Glutamatergic neuron (in vitro differentiated cells): ENCODE measurements around the gene DNASE1. TPM values are rescaled to one million over a fixed set of nuclear protein-coding genes. Genes with fewer than 3 reads are reported as not detected.

ENCODE experiments used
- DNase-seq: peaks from one replicate; pipeline ENCODE4 v3.0.0; 2022
- H3K27ac Mint-ChIP-seq: one replicate; pipeline ENCODE4 v1.8.0; 2020; ENCODE audit warnings: mild to moderate bottlenecking, mixed read lengths, inconsistent platforms; ENCODE audit not compliant: unreplicated experiment
- H3K27me3 Mint-ChIP-seq: one replicate; pipeline ENCODE4 v1.8.0; 2020; ENCODE audit warnings: mild to moderate bottlenecking, moderate library complexity, mixed read lengths, inconsistent platforms; ENCODE audit not compliant: unreplicated experiment
- H3K36me3 Mint-ChIP-seq: one replicate; pipeline ENCODE4 v1.8.0; 2020; ENCODE audit warnings: mild to moderate bottlenecking, mixed read lengths, inconsistent platforms; ENCODE audit not compliant: unreplicated experiment
- H3K4me1 Mint-ChIP-seq: one replicate; pipeline ENCODE4 v1.8.0; 2020; ENCODE audit warnings: mild to moderate bottlenecking, low read depth, mixed read lengths, inconsistent platforms; ENCODE audit not compliant: unreplicated experiment
- H3K4me3 Mint-ChIP-seq: one replicate; pipeline ENCODE4 v1.8.0; 2020; ENCODE audit warnings: mild to moderate bottlenecking, mixed read lengths, inconsistent platforms; ENCODE audit not compliant: unreplicated experiment
- H3K9me3 Mint-ChIP-seq: one replicate; pipeline ENCODE4 v1.8.0; 2020; ENCODE audit warnings: mild to moderate bottlenecking, moderate library complexity, mixed read lengths, inconsistent platforms; ENCODE audit not compliant: unreplicated experiment
- total RNA-seq: library from RNA; stranded (reverse); fragmentation: NEBNext Ultra II Directional; extraction: Animal tissue kit (Norgen Biotek cat#: 25700); gene quantifications from one replicate; pipeline ENCODE4 v1.2.1, GENCODE V29; 2021; ENCODE audit not compliant: unreplicated experiment
- TF ChIP-seq, protein P1 (sequence below): fragments of 200-600 bp; sonication (generic); IDR thresholded peaks from one replicate; pipeline ENCODE4 v1.5.0; 2021; ENCODE audit not compliant: partially characterized antibody, unreplicated experiment

Gene DNASE1
- total RNA-seq, 1 donor from 2014 or later = 34.3 TPM

DNA sequence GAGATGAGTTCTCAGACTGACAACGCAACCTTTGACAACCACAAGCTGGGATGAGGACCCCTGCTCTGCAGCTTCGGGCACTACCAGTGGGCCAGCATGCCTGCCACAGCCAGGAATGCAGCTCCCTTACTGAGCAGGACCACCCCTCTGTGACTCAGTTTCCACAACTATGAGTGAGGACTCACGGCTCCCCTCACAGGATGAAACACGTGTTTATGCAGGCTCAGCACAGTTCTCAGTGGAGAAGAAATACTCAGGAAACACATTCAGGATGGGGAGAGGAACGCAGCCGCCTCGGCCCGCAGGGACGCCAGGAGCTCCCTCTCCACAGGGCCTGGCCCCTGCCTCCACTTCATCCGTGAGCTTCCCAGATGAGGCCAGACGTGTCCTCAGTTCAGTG lies 14.1 kb downstream of the DNASE1 start:
- no peak for DNase-seq
- no peaks in the 10 kb centered on the region for H3K36me3 Mint-ChIP-seq
- no peak overlapping the region for H3K4me3 Mint-ChIP-seq
- no peak overlapping the region for H3K27ac Mint-ChIP-seq
- peaks cover 3% of the 10 kb centered on the region for H3K27me3 Mint-ChIP-seq
- H3K4me1 Mint-ChIP-seq = peaks cover 1% of the 10 kb centered on the region
- peaks cover 6% of the 10 kb centered on the region for H3K9me3 Mint-ChIP-seq
- TF ChIP-seq, protein P1, sequence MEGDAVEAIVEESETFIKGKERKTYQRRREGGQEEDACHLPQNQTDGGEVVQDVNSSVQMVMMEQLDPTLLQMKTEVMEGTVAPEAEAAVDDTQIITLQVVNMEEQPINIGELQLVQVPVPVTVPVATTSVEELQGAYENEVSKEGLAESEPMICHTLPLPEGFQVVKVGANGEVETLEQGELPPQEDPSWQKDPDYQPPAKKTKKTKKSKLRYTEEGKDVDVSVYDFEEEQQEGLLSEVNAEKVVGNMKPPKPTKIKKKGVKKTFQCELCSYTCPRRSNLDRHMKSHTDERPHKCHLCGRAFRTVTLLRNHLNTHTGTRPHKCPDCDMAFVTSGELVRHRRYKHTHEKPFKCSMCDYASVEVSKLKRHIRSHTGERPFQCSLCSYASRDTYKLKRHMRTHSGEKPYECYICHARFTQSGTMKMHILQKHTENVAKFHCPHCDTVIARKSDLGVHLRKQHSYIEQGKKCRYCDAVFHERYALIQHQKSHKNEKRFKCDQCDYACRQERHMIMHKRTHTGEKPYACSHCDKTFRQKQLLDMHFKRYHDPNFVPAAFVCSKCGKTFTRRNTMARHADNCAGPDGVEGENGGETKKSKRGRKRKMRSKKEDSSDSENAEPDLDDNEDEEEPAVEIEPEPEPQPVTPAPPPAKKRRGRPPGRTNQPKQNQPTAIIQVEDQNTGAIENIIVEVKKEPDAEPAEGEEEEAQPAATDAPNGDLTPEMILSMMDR = no peak

DNA sequence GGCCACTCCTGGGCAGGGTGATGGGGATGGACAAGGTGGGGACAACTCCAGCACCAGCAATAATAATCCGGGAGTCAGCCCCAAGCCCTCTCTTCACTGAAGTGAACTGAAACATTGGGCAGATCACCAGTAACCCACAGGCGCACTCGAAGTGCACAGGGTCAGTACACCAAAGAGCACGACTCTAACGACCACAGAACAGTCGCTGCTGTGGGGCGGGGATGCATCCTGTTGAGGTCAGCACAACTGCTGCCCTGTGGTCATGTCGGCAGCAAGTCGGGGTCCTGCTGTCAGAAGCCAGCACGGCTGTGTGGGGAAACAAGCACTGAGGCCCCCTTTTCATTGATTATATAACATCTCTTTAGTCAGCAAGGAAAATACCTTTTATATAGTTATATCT lies 14.6 kb downstream of the DNASE1 start:
- H3K27ac Mint-ChIP-seq = no peak overlapping the region
- peaks cover 3% of the 10 kb centered on the region for H3K27me3 Mint-ChIP-seq
- H3K4me1 Mint-ChIP-seq = peaks cover 1% of the 10 kb centered on the region
- no peak overlapping the region for H3K4me3 Mint-ChIP-seq
- no peak for DNase-seq
- TF ChIP-seq, protein P1 = no peak
- H3K9me3 Mint-ChIP-seq = peaks cover 6% of the 10 kb centered on the region
- H3K36me3 Mint-ChIP-seq = no peaks in the 10 kb centered on the region

DNA sequence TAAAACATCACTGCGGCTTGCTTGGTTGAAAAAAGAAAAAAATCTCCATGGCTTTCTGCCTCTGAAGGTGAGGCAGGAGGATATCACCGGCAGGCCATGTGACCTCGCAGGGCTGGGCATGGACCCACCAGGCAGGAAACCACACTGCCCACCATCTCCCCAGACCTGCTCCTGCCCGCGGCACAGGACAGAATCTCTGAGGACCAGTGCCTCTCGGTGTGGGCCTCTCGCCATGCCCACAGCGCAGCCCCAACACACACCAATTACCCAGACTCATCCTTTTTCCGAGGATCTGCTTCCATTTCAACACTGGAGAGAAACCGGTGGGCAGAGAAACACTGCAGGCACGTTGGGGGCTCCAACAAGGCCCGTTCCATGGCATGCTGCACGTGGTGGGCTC lies 16.2 kb downstream of the DNASE1 start:
- Mint-ChIP-seq H3K27me3 (peaks cover 3% of the 10 kb centered on the region), H3K4me3 (no peak overlapping the region), H3K9me3 (peaks cover 3% of the 10 kb centered on the region), H3K36me3 (no peaks in the 10 kb centered on the region), H3K27ac (no peak overlapping the region), H3K4me1 (peaks cover 3% of the 10 kb centered on the region)
- DNase-seq = no peak
- TF ChIP-seq, protein P1 = no peak

DNA sequence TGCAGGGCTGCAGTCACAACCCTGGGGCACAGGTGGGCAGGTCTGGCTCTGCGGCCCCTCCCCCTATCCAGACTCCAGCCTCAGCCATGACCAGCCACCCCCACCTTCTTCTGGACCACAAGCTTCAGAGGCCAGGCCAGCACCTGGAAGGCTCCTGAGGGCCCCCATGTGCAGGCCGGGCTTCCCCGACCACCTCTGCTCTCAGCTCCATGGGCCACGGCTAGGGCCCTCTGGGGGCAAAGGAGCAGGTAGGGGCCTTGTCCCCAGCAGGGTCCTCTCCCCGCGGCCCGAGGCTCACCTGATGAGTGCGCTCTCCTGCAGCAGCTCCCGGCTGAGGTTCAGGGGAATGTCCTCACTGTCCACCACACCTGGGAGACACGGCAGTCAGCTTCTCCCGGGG lies 16.9 kb downstream of the DNASE1 start:
- H3K36me3 Mint-ChIP-seq = no peaks in the 10 kb centered on the region
- H3K4me1 Mint-ChIP-seq = peaks cover 3% of the 10 kb centered on the region
- H3K27ac Mint-ChIP-seq = no peak overlapping the region
- H3K27me3 Mint-ChIP-seq = peaks cover 3% of the 10 kb centered on the region
- no peak overlapping the region for H3K4me3 Mint-ChIP-seq
- DNase-seq = no peak
- H3K9me3 Mint-ChIP-seq = peaks cover 2% of the 10 kb centered on the region
- TF ChIP-seq, protein P1 = no peak

DNA sequence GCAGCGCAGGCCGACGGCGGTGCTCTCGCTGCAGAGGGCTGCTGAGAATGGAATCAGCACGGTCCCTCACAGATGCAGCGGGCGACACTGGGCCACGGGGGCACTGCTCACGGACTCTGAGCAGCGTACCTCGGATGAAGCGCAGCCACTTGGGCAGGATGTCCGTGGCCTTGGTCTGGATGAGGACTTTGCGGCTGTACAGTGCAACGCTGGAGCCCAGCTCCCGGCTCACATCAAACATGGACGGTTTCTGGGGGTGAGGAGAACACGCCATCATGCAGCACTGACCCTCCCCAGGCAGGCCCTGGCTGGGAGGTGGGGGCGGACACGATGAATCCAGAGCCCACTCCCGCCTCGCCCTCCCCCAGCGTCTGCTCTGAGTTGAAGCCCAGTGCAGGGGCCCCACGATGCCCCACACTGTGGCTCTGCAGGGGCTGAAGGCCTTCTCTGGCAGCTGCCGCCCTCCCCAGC lies 18.1 kb downstream of the DNASE1 start:
- Mint-ChIP-seq H3K9me3 (peaks cover 2% of the 10 kb centered on the region), H3K27ac (no peak overlapping the region), H3K36me3 (no peaks in the 10 kb centered on the region), H3K4me1 (peaks cover 3% of the 10 kb centered on the region), H3K27me3 (peaks cover 3% of the 10 kb centered on the region), H3K4me3 (no peak overlapping the region)
- TF ChIP-seq, protein P1 = no peak
- DNase-seq = no peak
